Neural progenitor cell (in vitro differentiated cells): Measurements from ENCODE around the gene SAT1. TPM values are rescaled to one million over a fixed set of nuclear protein-coding genes. Genes with fewer than 3 reads are reported as not detected.
A peak's percentile ranks its signal among the peaks of the same experiment; 100 is the strongest.

Experiments used
- DNase-seq: peaks from one replicate; pipeline ENCODE4 v3.0.0-alpha.2; 2016; ENCODE audit warnings: low spot score
- H2AFZ ChIP-seq: fragments of 200-600 bp; sonication (generic); replicated peaks from 2 replicates; pipeline ENCODE4 v1.6.1; 2016; ENCODE audit warnings: antibody characterized with exemption
- H3F3A ChIP-seq: fragments of 200-600 bp; sonication (generic); 2 replicates; pipeline ENCODE4 v1.6.1; 2016; ENCODE audit warnings: antibody characterized with exemption, low read depth
- H3K27ac ChIP-seq: fragments of 200-600 bp; sonication (generic); 2 replicates; pipeline ENCODE4 v1.5.1; 2016; ENCODE audit warnings: mild to moderate bottlenecking
- H3K27me3 ChIP-seq: fragments of 200-600 bp; sonication (generic); 2 replicates; pipeline ENCODE4 v1.6.1; 2016; ENCODE audit warnings: mild to moderate bottlenecking, moderate library complexity
- H3K36me3 ChIP-seq: fragments of 200-600 bp; sonication (generic); 2 replicates; pipeline ENCODE4 v1.5.1; 2016
- H3K4me1 ChIP-seq: fragments of 200-600 bp; sonication (generic); 2 replicates; pipeline ENCODE4 v1.6.1; 2016; ENCODE audit warnings: mixed run types
- H3K4me2 ChIP-seq: fragments of 200-600 bp; sonication (generic); 2 replicates; pipeline ENCODE4 v1.6.1; 2016
- H3K4me3 ChIP-seq: fragments of 200-600 bp; sonication (generic); 2 replicates; pipeline ENCODE4 v1.5.1; 2016
- H3K79me2 ChIP-seq: fragments of 200-600 bp; sonication (generic); 2 replicates; pipeline ENCODE4 v1.6.1; 2016; ENCODE audit warnings: low read depth
- H3K9ac ChIP-seq: fragments of 200-600 bp; sonication (generic); 2 replicates; pipeline ENCODE4 v1.6.1; 2016
- H3K9me3 ChIP-seq: fragments of 200-600 bp; sonication (generic); 2 replicates; pipeline ENCODE4 v1.5.1; 2016; ENCODE audit warnings: low read depth
- H4K20me1 ChIP-seq: fragments of 200-600 bp; sonication (generic); 2 replicates; pipeline ENCODE4 v1.6.1; 2016; ENCODE audit warnings: low read depth
- H3K27ac Mint-ChIP-seq: 3 replicates; pipeline ENCODE4 v1.8.0; 2021; ENCODE audit warnings: mixed read lengths
- H3K27me3 Mint-ChIP-seq: 2 replicates; pipeline ENCODE4 v1.8.0; 2022; ENCODE audit warnings: low read depth, mild to moderate bottlenecking, inconsistent platforms, moderate library complexity, mixed read lengths; ENCODE audit not compliant: insufficient read depth
- H3K36me3 Mint-ChIP-seq: 3 replicates; pipeline ENCODE4 v1.8.0; 2021; ENCODE audit warnings: mixed read lengths
- H3K4me1 Mint-ChIP-seq: 3 replicates; pipeline ENCODE4 v1.8.0; 2021; ENCODE audit warnings: mixed read lengths
- H3K4me3 Mint-ChIP-seq: 3 replicates; pipeline ENCODE4 v1.8.0; 2021; ENCODE audit warnings: mild to moderate bottlenecking, moderate library complexity, mixed read lengths
- H3K9me3 Mint-ChIP-seq: 3 replicates; pipeline ENCODE4 v1.8.0; 2020; ENCODE audit warnings: mixed read lengths
- EZH2 ChIP-seq: fragments of 200-600 bp; sonication (generic); IDR thresholded peaks from 2 replicates; pipeline ENCODE4 v1.6.1; 2017; ENCODE audit warnings: antibody characterized with exemption, mild to moderate bottlenecking, moderate library complexity
- EZH2phosphoT487 ChIP-seq: fragments of 200-600 bp; sonication (generic); IDR thresholded peaks from 2 replicates; pipeline ENCODE4 v1.6.1; 2017; ENCODE audit warnings: antibody characterized with exemption
- total RNA-seq: library from RNA; depleted of rRNA; stranded (reverse); fragments of >200 nt; gene quantifications from 2 replicates; pipeline ENCODE4 v1.2.3, GENCODE V29; 2015; ENCODE audit warnings: low replicate concordance
- TF ChIP-seq, protein P1 (sequence below): fragments of 200-600 bp; sonication (generic); IDR thresholded peaks from 2 replicates; pipeline ENCODE4 v1.5.1; 2017; ENCODE audit warnings: antibody characterized with exemption, mild to moderate bottlenecking

The SAT1 gene
- total RNA-seq, 1 donor from 2014 or later, result 168 TPM

DNA sequence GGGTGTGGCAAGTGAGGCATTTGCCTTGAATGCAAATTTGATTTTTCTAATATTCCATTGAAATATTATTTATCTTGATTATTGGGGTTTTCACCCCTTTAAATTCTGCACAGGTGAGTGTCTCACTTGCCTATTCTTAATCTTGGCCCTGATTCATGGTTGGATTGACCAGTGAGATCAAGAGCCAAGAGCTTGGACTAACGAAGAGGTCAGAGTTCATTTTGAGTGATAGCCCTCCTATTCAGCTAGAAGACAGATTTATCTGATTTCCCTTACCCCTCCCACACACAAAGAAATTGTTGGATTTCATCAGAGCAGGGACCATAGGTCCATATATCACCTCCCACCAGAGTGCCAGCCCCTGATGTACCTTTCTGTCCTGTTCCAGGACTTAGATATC is 28.3 kb upstream of the SAT1 start:
- Histone ChIP-seq H3K27me3 (no peaks in the 10 kb centered on the region), H3K36me3 (no peaks in the 10 kb centered on the region), H3K79me2 (no peaks in the 10 kb centered on the region), H3F3A (no peaks in the 10 kb centered on the region), H3K9me3 (no peaks in the 10 kb centered on the region), H3K4me3 (no peak overlapping the region), H3K4me1 (no peaks in the 10 kb centered on the region), H2AFZ (no peak overlapping the region), H3K4me2 (no peak overlapping the region), H3K27ac (no peak overlapping the region), H3K9ac (no peak overlapping the region), H4K20me1 (no peaks in the 10 kb centered on the region)
- no peaks in the 10 kb centered on the region for H3K36me3 Mint-ChIP-seq
- H3K4me1 Mint-ChIP-seq, result no peaks in the 10 kb centered on the region
- no peak for DNase-seq
- TF ChIP-seq EZH2phosphoT487 (no peak), EZH2 (no peak)
- TF ChIP-seq, protein P1, sequence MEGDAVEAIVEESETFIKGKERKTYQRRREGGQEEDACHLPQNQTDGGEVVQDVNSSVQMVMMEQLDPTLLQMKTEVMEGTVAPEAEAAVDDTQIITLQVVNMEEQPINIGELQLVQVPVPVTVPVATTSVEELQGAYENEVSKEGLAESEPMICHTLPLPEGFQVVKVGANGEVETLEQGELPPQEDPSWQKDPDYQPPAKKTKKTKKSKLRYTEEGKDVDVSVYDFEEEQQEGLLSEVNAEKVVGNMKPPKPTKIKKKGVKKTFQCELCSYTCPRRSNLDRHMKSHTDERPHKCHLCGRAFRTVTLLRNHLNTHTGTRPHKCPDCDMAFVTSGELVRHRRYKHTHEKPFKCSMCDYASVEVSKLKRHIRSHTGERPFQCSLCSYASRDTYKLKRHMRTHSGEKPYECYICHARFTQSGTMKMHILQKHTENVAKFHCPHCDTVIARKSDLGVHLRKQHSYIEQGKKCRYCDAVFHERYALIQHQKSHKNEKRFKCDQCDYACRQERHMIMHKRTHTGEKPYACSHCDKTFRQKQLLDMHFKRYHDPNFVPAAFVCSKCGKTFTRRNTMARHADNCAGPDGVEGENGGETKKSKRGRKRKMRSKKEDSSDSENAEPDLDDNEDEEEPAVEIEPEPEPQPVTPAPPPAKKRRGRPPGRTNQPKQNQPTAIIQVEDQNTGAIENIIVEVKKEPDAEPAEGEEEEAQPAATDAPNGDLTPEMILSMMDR, result no peak
- no peaks in the 10 kb centered on the region for H3K9me3 Mint-ChIP-seq
- H3K27me3 Mint-ChIP-seq, result peaks cover 7% of the 10 kb centered on the region
- H3K27ac Mint-ChIP-seq, result no peak overlapping the region
- no peak overlapping the region for H3K4me3 Mint-ChIP-seq

DNA sequence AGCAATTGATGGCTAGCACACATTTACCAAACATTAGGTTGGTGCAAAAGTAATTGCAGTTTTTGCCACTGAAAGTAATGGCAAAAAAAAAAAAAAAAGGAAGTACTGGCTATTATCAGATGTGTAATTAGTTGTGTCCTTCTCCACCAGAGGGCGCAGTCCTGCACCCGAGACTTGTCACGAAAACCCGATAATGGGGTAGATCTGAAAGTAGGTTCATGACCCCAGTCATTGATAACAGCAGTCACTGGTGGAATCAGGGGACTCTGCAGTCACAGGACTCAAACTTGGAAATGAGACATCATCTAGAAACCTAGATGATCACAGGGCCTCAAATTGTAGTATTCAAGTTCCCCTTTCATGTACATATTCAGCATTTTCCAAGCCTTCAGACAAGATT is 26.8 kb upstream of the SAT1 start:
- H3K9me3 ChIP-seq, result no peaks in the 10 kb centered on the region
- TF ChIP-seq, protein P1, result peak; percentile 91
- TF ChIP-seq EZH2phosphoT487 (no peak), EZH2 (no peak)
- H3K4me1 Mint-ChIP-seq, result no peaks in the 10 kb centered on the region
- no peak overlapping the region for H3K4me3 ChIP-seq
- DNase-seq, result peak; percentile 89
- no peaks in the 10 kb centered on the region for H3K9me3 Mint-ChIP-seq
- no peaks in the 10 kb centered on the region for H4K20me1 ChIP-seq
- no peaks in the 10 kb centered on the region for H3K79me2 ChIP-seq
- H3K36me3 Mint-ChIP-seq, result no peaks in the 10 kb centered on the region
- H3K27me3 Mint-ChIP-seq, result peaks cover 10% of the 10 kb centered on the region
- no peaks in the 10 kb centered on the region for H3K36me3 ChIP-seq
- H3K27me3 ChIP-seq, result no peaks in the 10 kb centered on the region
- H3K9ac ChIP-seq, result no peak overlapping the region
- H3K27ac ChIP-seq, result no peak overlapping the region
- no peak overlapping the region for H3K27ac Mint-ChIP-seq
- no peaks in the 10 kb centered on the region for H3K4me1 ChIP-seq
- H3K4me3 Mint-ChIP-seq, result no peak overlapping the region
- H3F3A ChIP-seq, result no peaks in the 10 kb centered on the region
- no peak overlapping the region for H3K4me2 ChIP-seq
- H2AFZ ChIP-seq, result no peak overlapping the region

DNA sequence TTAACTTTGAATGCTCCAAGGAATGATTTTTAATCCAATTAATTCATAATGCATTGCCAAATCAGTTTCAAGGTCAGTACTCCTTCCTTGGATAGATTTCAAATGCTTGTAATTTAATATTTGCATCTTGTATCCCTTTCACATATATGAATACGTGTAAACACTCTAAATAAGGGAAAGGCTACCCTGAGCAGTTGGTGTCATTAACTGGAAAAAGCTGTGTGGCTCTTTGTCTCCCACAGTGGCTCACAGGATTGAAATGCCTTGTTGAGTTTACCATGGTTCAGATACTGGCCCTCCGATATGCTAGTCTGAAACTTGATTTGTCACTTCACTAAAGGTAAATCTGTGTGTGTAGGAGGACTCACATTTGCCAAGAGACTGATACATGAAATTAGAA is 23.2 kb upstream of the SAT1 start:
- H3K27me3 Mint-ChIP-seq, result peaks cover 4% of the 10 kb centered on the region
- Histone ChIP-seq H3F3A (no peaks in the 10 kb centered on the region), H3K9me3 (no peaks in the 10 kb centered on the region), H3K27ac (no peak overlapping the region), H4K20me1 (no peaks in the 10 kb centered on the region), H3K4me1 (no peaks in the 10 kb centered on the region), H3K79me2 (no peaks in the 10 kb centered on the region), H3K9ac (no peak overlapping the region), H3K36me3 (no peaks in the 10 kb centered on the region), H3K4me3 (no peak overlapping the region), H3K4me2 (no peak overlapping the region), H2AFZ (no peak overlapping the region), H3K27me3 (no peaks in the 10 kb centered on the region)
- TF ChIP-seq EZH2 (no peak), EZH2phosphoT487 (no peak)
- TF ChIP-seq, protein P1, result no peak
- no peak overlapping the region for H3K4me3 Mint-ChIP-seq
- H3K4me1 Mint-ChIP-seq, result peaks cover 3% of the 10 kb centered on the region
- peaks cover 2% of the 10 kb centered on the region for H3K9me3 Mint-ChIP-seq
- H3K36me3 Mint-ChIP-seq, result no peaks in the 10 kb centered on the region
- no peak for DNase-seq
- no peak overlapping the region for H3K27ac Mint-ChIP-seq
